ENCODE data around the gene C1orf216. TPM values are rescaled to one million over a fixed set of nuclear protein-coding genes. Genes with fewer than 3 reads are reported as not detected.

The C1orf216 gene
- total and polyA plus RNA-seq, 2 of the 4 experiments (the other 2 are of a cell fraction), result 13.4 to 16.7 TPM

GRCh38 chr1:35762141-35762540, 43.5 kb upstream of the C1orf216 start:
- Histone ChIP-seq H2BK120ac (ENCODE audit: low read depth, low read length) (no peak overlapping the region), H3K79me1 (ENCODE audit: low read depth in 1 of 2, low read length in 2 of 2) (peaks cover 4 to 8% of the 10 kb centered on the region in 2 experiments), H2AFZ (replicated peaks; ENCODE audit: low read length, poor library complexity) (no peak overlapping the region), H3K9me1 (ENCODE audit: insufficient read depth, low read length) (no peaks in the 10 kb centered on the region), H3K23ac (ENCODE audit: low read depth, low read length) (no peak overlapping the region), H3K4ac (ENCODE audit: low read depth, low read length) (no peak overlapping the region), H2BK15ac (ENCODE audit: low read depth, low read length) (no peak overlapping the region), H3K4me1 (ENCODE audit: control insufficient read depth, insufficient read depth, low read length) (no peaks in the 10 kb centered on the region), H3K4me3 (ENCODE audit: insufficient read depth, low read depth, low read length) (no peak overlapping the region), H2AK5ac (ENCODE audit: low read depth, low read length) (no peak overlapping the region), H3K27ac (ENCODE audit: insufficient read depth, low read length) (no peak overlapping the region), H4K8ac (ENCODE audit: low read depth in 2 of 2, low read length in 2 of 2) (no peak overlapping the region), H2BK5ac (ENCODE audit: low read depth, low read length, poor library complexity, severe bottlenecking) (no peak overlapping the region), H3K36me3 (ENCODE audit: control insufficient read depth, insufficient read depth, low read length) (peaks cover 4% of the 10 kb centered on the region; the same call in 1 of the 2 replicates), H2BK20ac (ENCODE audit: low read depth, low read length) (no peak overlapping the region), H3K9me3 (ENCODE audit: control insufficient read depth, insufficient read depth, low read length) (no peaks in the 10 kb centered on the region), H3K27me3 (ENCODE audit: control insufficient read depth, insufficient read depth, low read length) (no peaks in the 10 kb centered on the region), H4K20me1 (ENCODE audit: insufficient read depth, low read length) (no peaks in the 10 kb centered on the region), H4K91ac (ENCODE audit: insufficient read depth, low read depth, low read length) (no peak overlapping the region), H3K4me2 (ENCODE audit: low read depth, low read length) (no peak overlapping the region), H3K56ac (ENCODE audit: extremely low read depth, insufficient read depth, low read length) (no peak overlapping the region), H2AK9ac (replicated peaks; ENCODE audit: low read depth, low read length, poor library complexity) (no peak overlapping the region), H4K5ac (ENCODE audit: low read depth, low read length) (no peak overlapping the region), H3K18ac (ENCODE audit: low read depth, low read length) (no peak overlapping the region), H3K14ac (replicated peaks; ENCODE audit: low read depth, low read length) (no peak overlapping the region), H3K9ac (ENCODE audit: low read depth, low read length) (no peak overlapping the region)
- in situ Hi-C loops (cut with MboI; ENCODE audit: low sequenced_read_pairs), result no loop called here
- TF ChIP-seq RFX5 (IDR thresholded peaks at IDR 0.05; ENCODE audit: low read depth, low read length) (no peak), ELK1 (IDR thresholded peaks at IDR 0.05; ENCODE audit: borderline replicate concordance, low read depth, low read length) (no peak), NFE2L2 (IDR thresholded peaks at IDR 0.05; ENCODE audit: low read depth, low read length) (no peak)
- intact Hi-C loops (cut with micrococcal nuclease), result loop anchor here (10.0 kb wide), 1 partner anchor 117 kb away; the partner anchor contains the start of gene PSMB2
- no TSS peak for BruUV-seq (replicated peaks)
- CTCF ChIA-PET, result no interaction called here
- dilution Hi-C loops (cut with HindIII; ENCODE audit: low sequenced_read_pairs, unreplicated experiment), result no loop called here
- ATAC-seq (ENCODE audit: low read depth) (no peak), DNase-seq (no peak)
- no CpG with 5 or more reads among the region's 2 CpGs for WGBS, 2 experiments (ENCODE audit: extremely low coverage in 2 of 2, insufficient read length in 1 of 2)
- POLR2A ChIA-PET (ENCODE audit: unreplicated experiment), result no interaction called here
